ENCODE results near the gene ZSWIM7. TPM values are rescaled to one million over a fixed set of nuclear protein-coding genes. Genes with fewer than 3 reads are reported as not detected.

ZSWIM7 gene
- total and polyA plus RNA-seq, 4 donors = 17.9 to 39.1 (median 28.5) TPM

DNA sequence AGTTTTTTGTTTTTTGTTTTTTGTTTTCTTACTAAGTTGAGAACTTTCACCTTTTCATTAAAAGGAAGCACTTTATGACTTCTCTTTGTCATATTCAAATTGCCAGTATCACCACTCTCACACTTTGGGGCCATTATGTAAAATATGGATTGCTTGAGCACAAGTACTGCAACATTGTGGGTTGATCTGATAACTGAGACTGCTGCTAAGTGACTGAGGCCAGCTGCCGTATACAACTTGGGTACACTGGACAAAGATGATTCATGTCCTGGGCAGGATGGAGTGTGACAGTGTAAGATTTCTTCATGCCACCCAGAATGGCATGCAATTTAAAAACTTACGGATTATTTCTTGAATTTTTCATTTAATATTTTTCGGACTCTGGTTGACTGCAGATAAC, 7.9 kb upstream of the ZSWIM7 start:
- ATAC-seq (ENCODE audit: insufficient read depth, low FRiP score) (no peak), DNase-seq (no peak)
- TF ChIP-seq, protein P1, sequence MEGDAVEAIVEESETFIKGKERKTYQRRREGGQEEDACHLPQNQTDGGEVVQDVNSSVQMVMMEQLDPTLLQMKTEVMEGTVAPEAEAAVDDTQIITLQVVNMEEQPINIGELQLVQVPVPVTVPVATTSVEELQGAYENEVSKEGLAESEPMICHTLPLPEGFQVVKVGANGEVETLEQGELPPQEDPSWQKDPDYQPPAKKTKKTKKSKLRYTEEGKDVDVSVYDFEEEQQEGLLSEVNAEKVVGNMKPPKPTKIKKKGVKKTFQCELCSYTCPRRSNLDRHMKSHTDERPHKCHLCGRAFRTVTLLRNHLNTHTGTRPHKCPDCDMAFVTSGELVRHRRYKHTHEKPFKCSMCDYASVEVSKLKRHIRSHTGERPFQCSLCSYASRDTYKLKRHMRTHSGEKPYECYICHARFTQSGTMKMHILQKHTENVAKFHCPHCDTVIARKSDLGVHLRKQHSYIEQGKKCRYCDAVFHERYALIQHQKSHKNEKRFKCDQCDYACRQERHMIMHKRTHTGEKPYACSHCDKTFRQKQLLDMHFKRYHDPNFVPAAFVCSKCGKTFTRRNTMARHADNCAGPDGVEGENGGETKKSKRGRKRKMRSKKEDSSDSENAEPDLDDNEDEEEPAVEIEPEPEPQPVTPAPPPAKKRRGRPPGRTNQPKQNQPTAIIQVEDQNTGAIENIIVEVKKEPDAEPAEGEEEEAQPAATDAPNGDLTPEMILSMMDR (IDR thresholded peaks at IDR 0.05; ENCODE audit: control extremely low read depth, extremely low read depth) = no peak
- WGBS, 2 donors = 84 to 87% methylated on average over 3 of the region's 3 CpGs
- Histone ChIP-seq H3K4me3 (no peak overlapping the region), H3K9me3 (ENCODE audit: control insufficient read depth in 4 of 4, insufficient read depth in 3 of 4, low read length in 3 of 4) (no peaks in the 10 kb centered on the region), H3K27ac (ENCODE audit: low read depth in 1 of 2, low read length in 1 of 2) (no peak overlapping the region), H3K9ac (ENCODE audit: insufficient read depth in 1 of 2, low read length in 2 of 2) (no peak overlapping the region), H3K36me3 (ENCODE audit: control insufficient read depth in 4 of 4, insufficient read depth in 4 of 4, low read length in 4 of 4) (peaks cover 28 to 65% (median 51%) of the 10 kb centered on the region in 4 donors), H3K27me3 (ENCODE audit: control insufficient read depth in 3 of 3, insufficient read depth in 3 of 3, low read length in 2 of 3) (no peaks in the 10 kb centered on the region), H3K4me1 (ENCODE audit: control insufficient read depth in 5 of 5, insufficient read depth in 5 of 5, low read length in 5 of 5) (peaks cover 0 to 8% (median 4%) of the 10 kb centered on the region in 5 donors)

DNA sequence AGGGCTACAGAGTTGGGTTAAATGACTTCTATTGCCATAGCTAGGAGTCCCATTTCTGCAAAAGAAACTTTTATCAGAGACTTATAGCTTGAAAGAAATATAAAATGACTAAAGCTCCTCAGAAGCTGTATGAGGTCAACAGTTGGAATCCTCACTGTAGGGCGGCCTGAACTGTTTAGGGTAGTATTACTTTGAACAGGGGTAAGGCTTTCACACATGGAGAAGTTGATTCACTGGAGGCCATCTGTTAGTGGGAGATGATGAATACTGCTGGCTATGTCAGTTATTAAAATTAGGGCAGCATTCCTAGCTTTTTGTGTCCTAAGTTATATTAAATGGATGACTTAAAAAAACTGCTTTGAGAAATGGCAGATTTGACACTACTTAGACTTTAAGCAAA, 6.1 kb upstream of the ZSWIM7 start:
- Histone ChIP-seq H3K27ac (ENCODE audit: low read depth in 1 of 2, low read length in 1 of 2) (no peak overlapping the region), H3K36me3 (ENCODE audit: control insufficient read depth in 4 of 4, insufficient read depth in 4 of 4, low read length in 4 of 4) (peaks cover 33 to 75% (median 58%) of the 10 kb centered on the region in 4 donors), H3K4me1 (ENCODE audit: control insufficient read depth in 5 of 5, insufficient read depth in 5 of 5, low read length in 5 of 5) (peaks cover 5 to 13% (median 7%) of the 10 kb centered on the region in 5 donors), H3K9me3 (ENCODE audit: control insufficient read depth in 4 of 4, insufficient read depth in 3 of 4, low read length in 3 of 4) (peaks cover 0 to 2% (median 0%) of the 10 kb centered on the region in 4 donors), H3K9ac (ENCODE audit: insufficient read depth in 1 of 2, low read length in 2 of 2) (no peak overlapping the region), H3K4me3 (no peak overlapping the region), H3K27me3 (ENCODE audit: control insufficient read depth in 3 of 3, insufficient read depth in 3 of 3, low read length in 2 of 3) (no peaks in the 10 kb centered on the region)
- WGBS, 2 donors = 98 to 100% methylated on average over 1 of the region's 1 CpG
- DNase-seq (no peak), ATAC-seq (ENCODE audit: insufficient read depth, low FRiP score) (no peak)
- TF ChIP-seq, protein P1 (IDR thresholded peaks at IDR 0.05; ENCODE audit: control extremely low read depth, extremely low read depth) = no peak

DNA sequence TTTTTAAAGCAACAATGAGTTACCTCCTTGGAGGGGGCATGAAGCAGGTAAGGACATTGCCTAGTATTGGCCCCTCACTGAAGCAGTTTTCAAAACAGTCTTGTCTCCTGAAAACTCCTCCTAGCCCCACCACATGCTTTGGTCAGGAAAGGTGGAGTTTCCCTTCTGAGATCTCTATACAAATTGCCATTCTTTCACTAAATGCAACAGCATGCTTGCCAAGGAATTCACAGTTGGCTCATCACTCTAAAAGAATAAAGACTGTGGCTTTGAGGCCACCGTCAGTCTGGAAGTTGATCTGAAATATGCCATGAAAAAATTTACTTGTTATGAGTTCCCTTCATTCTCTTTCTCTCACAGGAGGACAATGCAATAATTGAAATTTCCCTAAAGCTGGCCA, 4.3 kb upstream of the ZSWIM7 start:
- H3K4me3 ChIP-seq = no peak overlapping the region
- no peak overlapping the region for H3K9ac ChIP-seq (ENCODE audit: insufficient read depth in 1 of 2, low read length in 2 of 2)
- no peak for ATAC-seq (ENCODE audit: insufficient read depth, low FRiP score)
- TF ChIP-seq, protein P1 (IDR thresholded peaks at IDR 0.05; ENCODE audit: control extremely low read depth, extremely low read depth) = no peak
- no peaks in the 10 kb centered on the region for H3K27me3 ChIP-seq (ENCODE audit: control insufficient read depth in 3 of 3, insufficient read depth in 3 of 3, low read length in 2 of 3)
- DNase-seq = no peak
- peaks cover 33 to 70% (median 55%) of the 10 kb centered on the region in 4 donors for H3K36me3 ChIP-seq (ENCODE audit: control insufficient read depth in 4 of 4, insufficient read depth in 4 of 4, low read length in 4 of 4)
- H3K9me3 ChIP-seq (ENCODE audit: control insufficient read depth in 4 of 4, insufficient read depth in 3 of 4, low read length in 3 of 4) = peaks cover 0 to 2% (median 0%) of the 10 kb centered on the region in 4 donors
- peaks cover 5 to 17% (median 9%) of the 10 kb centered on the region in 5 donors for H3K4me1 ChIP-seq (ENCODE audit: control insufficient read depth in 5 of 5, insufficient read depth in 5 of 5, low read length in 5 of 5)
- 64 to 72% methylated on average over 1 of the region's 1 CpG for WGBS, 2 donors
- peak overlapping the region; percentile 34 to 67 for H3K27ac ChIP-seq (ENCODE audit: low read depth in 1 of 2, low read length in 1 of 2)

- peaks cover 28 to 59% (median 46%) of the 10 kb centered on the region in 4 donors for H3K36me3 ChIP-seq (ENCODE audit: control insufficient read depth in 4 of 4, insufficient read depth in 4 of 4, low read length in 4 of 4)
- no peaks in the 10 kb centered on the region for H3K27me3 ChIP-seq (ENCODE audit: control insufficient read depth in 3 of 3, insufficient read depth in 3 of 3, low read length in 2 of 3)
- no peak overlapping the region for H3K4me3 ChIP-seq
- peaks cover 5 to 17% (median 14%) of the 10 kb centered on the region in 5 donors for H3K4me1 ChIP-seq (ENCODE audit: control insufficient read depth in 5 of 5, insufficient read depth in 5 of 5, low read length in 5 of 5)
- no peak for DNase-seq
- TF ChIP-seq, protein P1 (IDR thresholded peaks at IDR 0.05; ENCODE audit: control extremely low read depth, extremely low read depth) = no peak
- no peak overlapping the region for H3K27ac ChIP-seq (ENCODE audit: low read depth in 1 of 2, low read length in 1 of 2)
- 92 to 93% methylated on average over 2 of the region's 2 CpGs for WGBS, 2 donors
- no peak for ATAC-seq (ENCODE audit: insufficient read depth, low FRiP score)
- no peak overlapping the region for H3K9ac ChIP-seq (ENCODE audit: insufficient read depth in 1 of 2, low read length in 2 of 2)
- peaks cover 0 to 2% (median 0%) of the 10 kb centered on the region in 4 donors for H3K9me3 ChIP-seq (ENCODE audit: control insufficient read depth in 4 of 4, insufficient read depth in 3 of 4, low read length in 3 of 4)
Observed at GRCh38 chr17:16002708-16003260, 3.3 kb upstream of the ZSWIM7 start.
